IPS-20b (cell line): ENCODE results near the gene SLC7A6.

Experiments used
- H3K27ac ChIP-seq: one replicate; pipeline ENCODE4 v1.5.1; 2013; ENCODE audit warnings: low read length
- H3K27me3 ChIP-seq: 2 replicates; pipeline ENCODE4 v1.6.1; 2013; ENCODE audit warnings: mild to moderate bottlenecking, low read length, inconsistent platforms; ENCODE audit not compliant: insufficient read depth
- H3K36me3 ChIP-seq: 2 replicates; pipeline ENCODE4 v1.6.1; 2013; ENCODE audit warnings: low read depth, mild to moderate bottlenecking, inconsistent platforms, low read length, moderate library complexity; ENCODE audit not compliant: insufficient read depth
- H3K4me1 ChIP-seq: 2 replicates; pipeline ENCODE4 v1.6.1; 2013; ENCODE audit warnings: mild to moderate bottlenecking, control low read depth, inconsistent platforms, low read length, moderate library complexity; ENCODE audit not compliant: insufficient read depth
- H3K4me3 ChIP-seq: 2 replicates; pipeline ENCODE4 v1.5.1; 2013; ENCODE audit warnings: mild to moderate bottlenecking, low read length, inconsistent platforms
- H3K9ac ChIP-seq: 2 replicates; pipeline ENCODE4 v1.6.1; 2013; ENCODE audit warnings: low read depth, mild to moderate bottlenecking, inconsistent platforms, low read length, moderate library complexity
- H3K9me3 ChIP-seq: 2 replicates; pipeline ENCODE4 v1.6.1; 2013; ENCODE audit warnings: mild to moderate bottlenecking, low read depth, low read length, inconsistent platforms; ENCODE audit not compliant: insufficient read depth

SLC7A6 gene

DNA sequence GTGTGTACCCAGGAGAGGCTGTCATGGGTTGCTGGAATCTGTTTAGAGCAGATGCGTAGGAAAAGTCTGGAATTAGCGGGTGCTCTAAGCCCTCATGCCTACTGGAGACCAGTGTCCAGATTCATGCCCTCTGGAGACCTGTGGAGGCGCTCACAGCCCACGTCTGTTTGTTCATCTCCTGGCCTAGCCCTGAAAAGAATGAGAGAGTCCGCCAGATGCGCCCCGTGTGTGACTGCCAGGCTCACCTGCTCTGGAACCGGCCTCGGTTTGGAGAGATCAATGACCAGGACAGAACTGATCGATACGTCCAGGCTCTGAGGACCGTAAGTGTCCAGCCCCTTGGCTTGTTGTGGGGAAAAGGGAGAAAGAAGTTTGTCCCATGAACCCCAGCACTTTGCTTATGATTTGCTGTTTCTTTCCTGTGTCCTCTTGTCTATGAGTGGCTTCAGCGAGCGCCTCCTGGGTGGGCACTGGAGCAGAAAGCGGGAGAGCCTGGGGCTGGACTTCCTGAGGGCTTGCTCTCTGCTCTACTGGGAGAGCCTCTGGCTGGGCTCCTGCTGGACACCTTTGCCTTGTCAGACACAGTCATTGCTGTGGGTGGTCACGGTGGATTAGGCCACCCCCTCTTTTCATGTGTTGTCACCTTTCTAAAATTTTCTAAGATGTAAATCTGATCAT is 81.8 kb downstream of the SLC7A6 start:
- no peak overlapping the region for H3K4me3 ChIP-seq
- no peak overlapping the region for H3K27ac ChIP-seq
- H3K36me3 ChIP-seq: peaks cover 93% of the 10 kb centered on the region

GRCh38 chr16:68346892-68347480 is 82.7 kb downstream of the SLC7A6 start:
- no peak overlapping the region for H3K9ac ChIP-seq
- no peaks in the 10 kb centered on the region for H3K4me1 ChIP-seq
- peaks cover 91% of the 10 kb centered on the region for H3K36me3 ChIP-seq
- no peak overlapping the region for H3K27ac ChIP-seq
- no peaks in the 10 kb centered on the region for H3K9me3 ChIP-seq
- no peaks in the 10 kb centered on the region for H3K27me3 ChIP-seq
- H3K4me3 ChIP-seq: no peak overlapping the region

More for the DNA sequence above, 81.8 kb downstream of the SLC7A6 start:
- no peaks in the 10 kb centered on the region for H3K27me3 ChIP-seq
- H3K4me1 ChIP-seq: no peaks in the 10 kb centered on the region
- H3K9me3 ChIP-seq: no peaks in the 10 kb centered on the region
- H3K9ac ChIP-seq: no peak overlapping the region

GRCh38 chr16:68347605-68348004 is 83.3 kb downstream of the SLC7A6 start:
- Histone ChIP-seq H3K9ac (no peak overlapping the region), H3K4me1 (no peaks in the 10 kb centered on the region), H3K4me3 (no peak overlapping the region), H3K36me3 (peaks cover 92% of the 10 kb centered on the region), H3K9me3 (no peaks in the 10 kb centered on the region), H3K27me3 (no peaks in the 10 kb centered on the region), H3K27ac (no peak overlapping the region)

DNA sequence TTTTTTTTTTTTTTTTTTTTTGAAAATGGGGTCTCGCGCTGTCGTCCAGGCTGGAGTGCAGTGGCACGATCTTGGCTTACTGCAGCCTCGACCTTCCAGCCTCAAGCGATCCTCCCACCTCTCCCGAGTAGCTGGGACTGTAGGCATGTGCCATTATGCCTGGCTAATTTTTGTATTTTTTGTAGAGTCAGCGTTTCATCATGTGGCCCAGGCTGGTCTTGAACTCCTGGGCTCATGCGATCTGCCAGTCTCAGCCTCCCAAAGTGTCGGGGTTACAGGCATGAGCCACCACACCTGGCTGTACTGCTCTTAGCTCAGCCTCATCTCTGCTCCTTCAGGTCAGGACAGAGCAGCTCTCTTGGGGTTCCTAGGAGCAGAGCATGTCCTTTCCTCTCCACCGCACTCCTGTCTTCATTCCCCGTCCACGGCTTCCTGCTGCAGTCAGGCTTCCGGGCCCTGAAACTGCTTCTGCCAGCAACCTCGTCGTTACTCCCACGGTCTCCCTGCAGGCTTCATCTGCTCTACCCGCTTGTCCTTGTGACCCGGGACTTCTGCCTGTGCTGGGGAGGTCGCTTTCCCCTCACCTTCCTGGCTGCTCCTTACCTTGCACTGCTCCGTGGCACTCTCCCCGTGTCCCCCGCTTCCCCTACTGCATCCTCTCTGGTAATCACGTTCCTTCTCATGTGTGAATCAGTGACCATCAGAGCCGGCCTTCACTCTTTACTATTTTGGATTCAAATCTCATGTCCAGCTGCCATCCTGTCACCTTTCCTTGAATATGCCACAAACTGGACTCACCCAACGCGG is 84.5 kb downstream of the SLC7A6 start:
- Histone ChIP-seq H3K9me3 (no peaks in the 10 kb centered on the region), H3K27me3 (no peaks in the 10 kb centered on the region), H3K4me1 (no peaks in the 10 kb centered on the region), H3K9ac (no peak overlapping the region), H3K36me3 (peaks cover 93% of the 10 kb centered on the region), H3K27ac (no peak overlapping the region), H3K4me3 (no peak overlapping the region)

DNA sequence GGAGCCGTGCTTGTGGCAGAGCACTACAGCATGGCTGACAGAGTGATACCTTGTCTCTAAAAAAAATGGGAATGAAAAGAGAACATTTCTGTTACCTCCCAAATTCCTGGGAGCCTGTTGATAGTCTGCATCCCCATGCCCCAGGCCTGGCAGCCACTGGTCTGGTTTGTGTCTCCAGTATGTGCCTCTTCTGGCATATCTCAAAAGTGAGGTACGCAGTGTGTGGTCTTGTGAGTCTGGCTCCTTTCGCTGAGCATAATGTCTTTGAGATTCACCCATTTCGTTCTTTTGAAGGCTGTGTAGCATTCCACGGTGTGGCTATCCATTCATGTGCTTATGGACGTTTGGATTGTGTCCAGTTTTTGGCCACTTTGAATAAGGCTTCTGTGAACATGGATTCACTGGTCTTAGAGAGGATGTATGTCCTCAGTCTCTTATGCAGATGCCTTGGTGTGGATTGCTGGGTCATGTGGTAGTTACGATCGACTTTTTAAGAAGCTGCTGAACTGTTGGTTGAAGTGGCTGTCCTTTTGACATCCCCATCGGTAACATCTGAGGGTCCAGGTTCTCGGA is 85.6 kb downstream of the SLC7A6 start:
- no peaks in the 10 kb centered on the region for H3K9me3 ChIP-seq
- H3K36me3 ChIP-seq: peaks cover 94% of the 10 kb centered on the region
- no peaks in the 10 kb centered on the region for H3K27me3 ChIP-seq
- H3K4me3 ChIP-seq: no peak overlapping the region
- H3K4me1 ChIP-seq: no peaks in the 10 kb centered on the region
- H3K27ac ChIP-seq: no peak overlapping the region
- no peak overlapping the region for H3K9ac ChIP-seq

GRCh38 chr16:68350813-68351350 is 86.6 kb downstream of the SLC7A6 start:
- H3K36me3 ChIP-seq: peaks cover 89% of the 10 kb centered on the region
- no peaks in the 10 kb centered on the region for H3K9me3 ChIP-seq
- H3K4me1 ChIP-seq: no peaks in the 10 kb centered on the region
- no peak overlapping the region for H3K9ac ChIP-seq
- no peaks in the 10 kb centered on the region for H3K27me3 ChIP-seq
- H3K4me3 ChIP-seq: no peak overlapping the region
- no peak overlapping the region for H3K27ac ChIP-seq
